ENCODE measurements around the gene GTSE1. TPM values are rescaled to one million over a fixed set of nuclear protein-coding genes. Genes with fewer than 3 reads are reported as not detected.

Gene GTSE1
- total and polyA plus RNA-seq, 5 experiments from 2014 or later, result 0.30 to 0.68 TPM; not detected in 3

DNA sequence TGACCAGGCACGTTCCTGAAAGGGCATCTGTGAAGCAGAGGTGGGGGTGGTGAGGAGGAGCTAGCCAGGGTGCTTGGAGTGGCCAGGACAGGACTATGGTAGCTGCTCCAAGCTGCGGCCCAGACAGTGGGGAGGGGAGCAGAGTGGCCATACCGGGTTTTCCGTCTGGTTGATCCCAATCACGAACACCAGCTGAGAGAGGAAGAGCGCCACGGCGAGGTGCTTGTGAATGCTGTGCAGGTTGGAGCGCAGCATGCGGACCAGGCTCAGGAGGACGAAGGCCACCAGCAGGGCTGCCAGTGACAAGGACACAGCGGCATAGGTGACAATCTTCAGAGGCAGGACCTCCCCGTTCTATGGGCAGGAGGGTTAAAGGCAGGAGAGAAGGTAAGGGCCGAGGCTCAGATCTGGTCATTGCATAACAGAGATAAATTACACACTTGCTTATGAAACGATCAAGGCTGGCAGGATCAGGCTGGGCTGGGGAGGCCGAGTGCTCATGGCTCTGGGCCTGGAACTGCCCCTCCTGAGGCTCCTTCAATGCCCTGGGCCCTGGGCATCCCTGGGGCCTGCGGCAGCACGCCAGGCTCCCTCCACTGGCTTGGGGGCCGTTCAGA lies 80.3 kb downstream of the GTSE1 start:
- Mint-ChIP-seq H3K4me1 (peaks cover 13 to 25% (median 22%) of the 10 kb centered on the region in 4 donors), H3K4me3 (no peak overlapping the region), H3K27ac (no peak overlapping the region)

DNA sequence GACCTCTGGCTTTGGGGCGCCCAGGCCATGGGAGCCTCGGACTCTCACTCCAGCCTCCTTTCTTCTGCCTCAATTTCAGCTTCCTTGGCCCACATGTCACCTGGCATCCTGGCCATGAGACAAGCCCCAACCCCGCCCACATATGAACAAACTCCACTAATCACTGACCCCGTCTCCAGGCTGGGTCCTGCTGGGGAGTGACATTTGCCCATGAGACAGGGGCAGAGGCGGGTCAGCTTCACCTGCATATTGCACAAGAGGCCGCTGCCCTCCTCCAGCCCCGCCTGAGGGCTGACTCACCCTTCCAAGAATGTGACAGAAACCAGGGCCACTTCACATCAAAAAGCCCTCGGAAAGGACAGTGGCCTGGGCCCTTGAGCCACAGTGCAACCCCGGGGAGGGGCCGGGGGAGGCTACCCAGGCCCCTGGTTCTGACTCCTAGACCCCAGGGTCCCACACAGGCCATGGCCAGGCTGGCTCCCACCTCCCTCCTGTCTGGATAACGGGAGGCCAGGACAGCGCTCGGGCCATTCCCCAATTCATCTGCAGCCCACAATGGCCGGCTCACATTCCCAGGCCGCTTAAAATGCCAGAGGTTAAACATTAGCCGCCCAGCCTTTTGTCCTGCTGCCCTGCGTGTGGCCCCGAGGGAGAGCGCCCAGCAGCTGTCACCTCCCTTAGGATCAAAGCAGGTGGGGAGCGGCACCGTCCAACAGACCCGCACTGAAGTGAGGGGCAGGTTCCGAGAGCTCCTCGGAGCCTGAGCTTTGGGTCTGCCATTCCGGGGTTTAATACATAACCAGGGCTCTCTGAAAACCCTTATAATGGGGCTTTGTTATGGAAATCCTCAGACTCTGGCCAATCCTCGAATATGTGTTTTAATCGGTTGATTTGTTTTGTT lies 81.1 kb downstream of the GTSE1 start:
- Mint-ChIP-seq H3K27me3 (peaks cover 0 to 2% (median 0%) of the 10 kb centered on the region in 5 donors), H3K4me3 (no peak overlapping the region), H3K27ac (peak overlapping the region in 1 of 10 donors; percentile 11), H3K4me1 (peaks cover 11 to 21% (median 16%) of the 10 kb centered on the region in 4 donors), H3K36me3 (peaks cover 0 to 5% (median 2%) of the 10 kb centered on the region in 3 donors), H3K9me3 (peaks cover 2 to 39% (median 11%) of the 10 kb centered on the region in 9 donors)
- POLR2A ChIA-PET, result no interaction called here
- DNase-seq, result no peak
- ATAC-seq, result no peak

More for the DNA sequence above, 80.3 kb downstream of the GTSE1 start:
- ATAC-seq (no peak), DNase-seq (no peak)
- H3K27me3 Mint-ChIP-seq, result peaks cover 0 to 2% (median 0%) of the 10 kb centered on the region in 5 donors
- peaks cover 0 to 5% (median 2%) of the 10 kb centered on the region in 3 donors for H3K36me3 Mint-ChIP-seq
- POLR2A ChIA-PET, result no interaction called here
- H3K9me3 Mint-ChIP-seq, result peaks cover 2 to 39% (median 11%) of the 10 kb centered on the region in 9 donors

GRCh38 chr22:46378426-46379065 lies 81.9 kb downstream of the GTSE1 start:
- no peak overlapping the region for H3K4me3 Mint-ChIP-seq
- peaks cover 0 to 5% (median 2%) of the 10 kb centered on the region in 3 donors for H3K36me3 Mint-ChIP-seq
- ATAC-seq, result no peak
- H3K9me3 Mint-ChIP-seq, result peaks cover 2 to 39% (median 11%) of the 10 kb centered on the region in 9 donors
- H3K27ac Mint-ChIP-seq, result no peak overlapping the region
- DNase-seq, result no peak
- H3K4me1 Mint-ChIP-seq, result peaks cover 8 to 17% (median 12%) of the 10 kb centered on the region in 4 donors
- peaks cover 0 to 2% (median 0%) of the 10 kb centered on the region in 5 donors for H3K27me3 Mint-ChIP-seq
- POLR2A ChIA-PET, result no interaction called here

- Mint-ChIP-seq H3K27me3 (peaks cover 0 to 2% (median 0%) of the 10 kb centered on the region in 5 donors), H3K9me3 (peaks cover 2 to 32% (median 11%) of the 10 kb centered on the region in 9 donors), H3K4me3 (no peak overlapping the region), H3K36me3 (peaks cover 0 to 5% (median 2%) of the 10 kb centered on the region in 3 donors), H3K4me1 (peaks cover 2 to 10% (median 4%) of the 10 kb centered on the region in 4 donors), H3K27ac (no peak overlapping the region)
- POLR2A ChIA-PET, result no interaction called here
- ATAC-seq, result no peak
- no peak for DNase-seq
These were observed 82.6 kb downstream of the GTSE1 start for GRCh38 chr22:46379066-46379930.

DNA sequence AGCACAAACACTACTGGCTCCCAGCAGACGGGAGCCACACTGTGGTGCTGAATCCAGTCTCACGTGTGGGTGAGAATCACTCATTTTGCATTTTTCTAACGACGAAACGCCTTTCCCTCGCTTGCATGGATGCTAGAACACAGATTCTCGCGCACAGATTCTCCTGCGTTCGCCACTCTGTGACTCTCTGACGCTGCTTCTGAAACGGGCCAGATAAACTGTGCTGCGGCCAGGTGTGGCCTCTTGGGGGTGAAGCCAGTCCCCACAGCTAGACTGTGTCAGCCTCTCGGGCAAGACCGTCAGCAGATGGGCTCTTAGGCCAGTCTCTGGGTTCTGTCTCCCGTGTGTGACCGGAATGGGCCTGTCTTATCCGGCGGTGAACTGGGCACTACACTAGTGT lies 83.4 kb downstream of the GTSE1 start:
- H3K27me3 Mint-ChIP-seq, result peaks cover 0 to 2% (median 0%) of the 10 kb centered on the region in 5 donors
- ATAC-seq, result no peak
- peaks cover 2 to 28% (median 10%) of the 10 kb centered on the region in 9 donors for H3K9me3 Mint-ChIP-seq
- peaks cover 0 to 5% (median 2%) of the 10 kb centered on the region in 3 donors for H3K36me3 Mint-ChIP-seq
- H3K4me3 Mint-ChIP-seq, result no peak overlapping the region
- H3K27ac Mint-ChIP-seq, result peak overlapping the region in 1 of 10 donors; percentile 7
- H3K4me1 Mint-ChIP-seq, result peaks cover 0 to 6% (median 1%) of the 10 kb centered on the region in 4 donors
- no peak for DNase-seq
- POLR2A ChIA-PET, result no interaction called here

Other genes starting within 250 kb of the GTSE1 start
- gene PPARA, start 146.3 kb upstream of the GTSE1 start, total RNA-seq, result 10 to 100 TPM; 18.4 to 22.6 TPM
- 1 to 10 TPM; 3.5 to 3.7 (median 3.7) TPM for gene PPARA, start 146.3 kb upstream of the GTSE1 start, polyA plus RNA-seq
- gene CDPF1, start 46.6 kb upstream of the GTSE1 start, total RNA-seq, result 10 to 100 TPM; 11.1 to 12.3 TPM
- 10 to 100 TPM; 22.9 to 29.3 (median 29.1) TPM for gene CDPF1, start 46.6 kb upstream of the GTSE1 start, polyA plus RNA-seq
- gene PKDREJ, start 33.5 kb upstream of the GTSE1 start, total RNA-seq, result not detected
- gene PKDREJ, start 33.5 kb upstream of the GTSE1 start, polyA plus RNA-seq, result not detected
- 1 to 10 TPM; 6.7 to 9.7 TPM for gene TTC38, start 28.9 kb upstream of the GTSE1 start, total RNA-seq
- 10 to 100 TPM in 1 of 3 donors, 1 to 10 TPM in 2; 2.6 to 33.5 (median 5.0) TPM for gene TTC38, start 28.9 kb upstream of the GTSE1 start, polyA plus RNA-seq
- gene TRMU, start 38.8 kb downstream of the GTSE1 start, total RNA-seq, result 10 to 100 TPM; 88.2 to 91.7 TPM
- gene TRMU, start 38.8 kb downstream of the GTSE1 start, polyA plus RNA-seq, result 10 to 100 TPM; 14.6 to 17.3 (median 15.5) TPM
- 1 to 10 TPM in 1 of 2 experiments, under 1 TPM in 1; 0.82 to 1.2 TPM for gene CELSR1, start 240.8 kb downstream of the GTSE1 start, total RNA-seq
- gene CELSR1, start 240.8 kb downstream of the GTSE1 start, polyA plus RNA-seq, result under 1 TPM; 0.19 to 0.66 (median 0.37) TPM